NCI-H2196 treated with DMSO at 0.1 percent for 48 hours (cell line): ENCODE measurements around the gene ACYP2.
"Not testable (repeated sequence)": the region's sequence is repeated elsewhere in the genome, so short reads cannot be mapped to it uniquely, and the experiment has no call there.

Experiments used
- DNase-seq: peaks from one replicate; lab custom pipeline; 2025; ENCODE audit not compliant: unreplicated experiment; lab: John Stamatoyannopoulos, UW

ACYP2 gene

GRCh38 chr2:54097124-54097523 lies 18.3 kb upstream of the ACYP2 start:
- DNase-seq: no peak

- no peak for DNase-seq
Measured at GRCh38 chr2:54099370-54099769, 16.0 kb upstream of the ACYP2 start.

- DNase-seq: no peak
Measured at GRCh38 chr2:54099829-54100585, 15.4 kb upstream of the ACYP2 start.

GRCh38 chr2:54100772-54101171 lies 14.6 kb upstream of the ACYP2 start:
- no peak for DNase-seq

GRCh38 chr2:54103454-54104314 lies 11.7 kb upstream of the ACYP2 start:
- no peak for DNase-seq

GRCh38 chr2:54106631-54107454 lies 8.6 kb upstream of the ACYP2 start:
- DNase-seq: no peak

- DNase-seq: no peak
Measured at GRCh38 chr2:54107455-54107764, 8.0 kb upstream of the ACYP2 start.

GRCh38 chr2:54107903-54108615 lies 7.4 kb upstream of the ACYP2 start:
- DNase-seq: no peak

GRCh38 chr2:54109848-54110247 lies 5.6 kb upstream of the ACYP2 start:
- DNase-seq: no peak

- DNase-seq: not testable (repeated sequence)
Measured at GRCh38 chr2:54114479-54114878, 936 bp upstream of the ACYP2 start.

GRCh38 chr2:54114936-54115283 lies 505 bp upstream of the ACYP2 start:
- DNase-seq: no peak

GRCh38 chr2:54116598-54116997 lies 1.2 kb downstream of the ACYP2 start:
- DNase-seq: not testable (repeated sequence)

- no peak for DNase-seq
Measured at GRCh38 chr2:54120950-54121349, 5.5 kb downstream of the ACYP2 start.

- DNase-seq: no peak
Measured at GRCh38 chr2:54122171-54122935, 6.9 kb downstream of the ACYP2 start.

- no peak for DNase-seq
Measured at GRCh38 chr2:54122939-54123338, 7.5 kb downstream of the ACYP2 start.

GRCh38 chr2:54127174-54127573 lies 11.8 kb downstream of the ACYP2 start:
- not testable (repeated sequence) for DNase-seq

- DNase-seq: no peak
Measured at GRCh38 chr2:54133056-54133455, 17.6 kb downstream of the ACYP2 start.

- DNase-seq: no peak
Measured at GRCh38 chr2:54139210-54139609, 23.8 kb downstream of the ACYP2 start.

GRCh38 chr2:54143780-54144179 lies 28.4 kb downstream of the ACYP2 start:
- no peak for DNase-seq

GRCh38 chr2:54148391-54148790 lies 33.0 kb downstream of the ACYP2 start:
- no peak for DNase-seq
